H9 (cell line): Measurements from ENCODE around the gene F10. TPM values are rescaled to one million over a fixed set of nuclear protein-coding genes. Genes with fewer than 3 reads are reported as not detected.

Experiments used
- DNase-seq: peaks from one replicate; pipeline ENCODE4 v3.0.0-alpha.2; 2017
- H2AFZ ChIP-seq: one replicate; pipeline ENCODE4 v1.6.1; 2013; ENCODE audit warnings: mild to moderate bottlenecking, low read length, control low read depth, moderate library complexity
- H2AK5ac ChIP-seq: 2 replicates; pipeline ENCODE4 v1.6.1; 2013; ENCODE audit warnings: low read length, control low read depth, mixed read lengths; ENCODE audit not compliant: insufficient read length
- H2BK120ac ChIP-seq: one replicate; pipeline ENCODE4 v1.6.1; 2013; ENCODE audit warnings: low read depth, mild to moderate bottlenecking, low read length, control low read depth, inconsistent platforms; ENCODE audit not compliant: poor library complexity, severe bottlenecking
- H2BK12ac ChIP-seq: 2 replicates; pipeline ENCODE4 v1.6.1; 2013; ENCODE audit warnings: low read length, control low read depth, mixed read lengths, low read depth; ENCODE audit not compliant: insufficient read length
- H2BK15ac ChIP-seq: 2 replicates; pipeline ENCODE4 v1.6.1; 2013; ENCODE audit warnings: low read depth, low read length, control low read depth
- H2BK20ac ChIP-seq: one replicate; pipeline ENCODE4 v1.6.1; 2013; ENCODE audit warnings: low read depth, mild to moderate bottlenecking, low read length, control low read depth, inconsistent platforms; ENCODE audit not compliant: poor library complexity, severe bottlenecking
- H2BK5ac ChIP-seq: 2 replicates; pipeline ENCODE4 v1.6.1; 2013; ENCODE audit warnings: low read length, control low read depth, mixed read lengths; ENCODE audit not compliant: insufficient read length
- H3K14ac ChIP-seq: 2 replicates; pipeline ENCODE4 v1.6.1; 2013; ENCODE audit warnings: low read length, control low read depth; ENCODE audit not compliant: insufficient read depth
- H3K18ac ChIP-seq: 2 replicates; pipeline ENCODE4 v1.6.1; 2013; ENCODE audit warnings: low read depth, mild to moderate bottlenecking, mixed read lengths, low read length, control low read depth; ENCODE audit not compliant: insufficient read length
- H3K23ac ChIP-seq: 2 replicates; pipeline ENCODE4 v1.6.1; 2013; ENCODE audit warnings: low read length, control low read depth, mixed read lengths, low read depth; ENCODE audit not compliant: insufficient read length
- H3K23me2 ChIP-seq: 2 replicates; pipeline ENCODE4 v1.6.1; 2013; ENCODE audit warnings: low read depth, mild to moderate bottlenecking, mixed read lengths, low read length, control low read depth; ENCODE audit not compliant: insufficient read length, poor library complexity, severe bottlenecking
- H3K27ac ChIP-seq: 2 replicates; pipeline ENCODE4 v1.5.1; 2013; ENCODE audit warnings: low read length, control low read depth, mixed read lengths, low read depth; ENCODE audit not compliant: insufficient read length
- H3K27me3 ChIP-seq: 2 replicates; pipeline ENCODE4 v1.6.1; 2013; ENCODE audit warnings: low read length, control low read depth, inconsistent platforms; ENCODE audit not compliant: insufficient read depth
- H3K4ac ChIP-seq: 2 replicates; pipeline ENCODE4 v1.6.1; 2013; ENCODE audit warnings: low read depth, mild to moderate bottlenecking, control low read depth, inconsistent platforms, low read length, moderate library complexity
- H3K4me1 ChIP-seq: 2 replicates; pipeline ENCODE4 v1.6.1; 2013; ENCODE audit warnings: low read length, control low read depth, inconsistent platforms; ENCODE audit not compliant: insufficient read depth
- H3K4me2 ChIP-seq: 2 replicates; pipeline ENCODE4 v1.6.1; 2013; ENCODE audit warnings: low read length, control low read depth, mixed read lengths; ENCODE audit not compliant: insufficient read length, insufficient read depth
- H3K56ac ChIP-seq: 2 replicates; pipeline ENCODE4 v1.6.1; 2013; ENCODE audit warnings: low read depth, mild to moderate bottlenecking, mixed read lengths, low read length, control low read depth; ENCODE audit not compliant: insufficient read length
- H3K79me1 ChIP-seq: 2 replicates; pipeline ENCODE4 v1.6.1; 2013; ENCODE audit warnings: low read depth, mild to moderate bottlenecking, moderate library complexity, low read length, control low read depth, inconsistent platforms; ENCODE audit not compliant: insufficient read depth, poor library complexity, severe bottlenecking
- H3K79me2 ChIP-seq: 2 replicates; pipeline ENCODE4 v1.6.1; 2013; ENCODE audit warnings: low read length, control low read depth, inconsistent platforms; ENCODE audit not compliant: insufficient read depth
- H3K9ac ChIP-seq: 2 replicates; pipeline ENCODE4 v1.6.1; 2013; ENCODE audit warnings: low read length, control low read depth, mixed read lengths; ENCODE audit not compliant: insufficient read length; ENCODE audit errors: extremely low read depth
- H3K9me3 ChIP-seq: one replicate; pipeline ENCODE4 v1.6.1; 2013; ENCODE audit warnings: low read depth, low read length, inconsistent platforms; ENCODE audit not compliant: control insufficient read depth
- H3T11ph ChIP-seq: one replicate; pipeline ENCODE4 v1.6.1; 2013; ENCODE audit warnings: mild to moderate bottlenecking, low read length, control low read depth, inconsistent platforms
- H4K20me1 ChIP-seq: one replicate; pipeline ENCODE4 v1.6.1; 2013; ENCODE audit not compliant: control insufficient read depth, insufficient read length, insufficient read depth
- H4K5ac ChIP-seq: 2 replicates; pipeline ENCODE4 v1.6.1; 2013; ENCODE audit warnings: low read depth, mild to moderate bottlenecking, mixed read lengths, low read length, control low read depth; ENCODE audit not compliant: insufficient read length
- H4K8ac ChIP-seq: replicated peaks from 2 replicates; pipeline ENCODE4 v1.6.1; 2013; ENCODE audit warnings: low read length, control low read depth, mixed read lengths, low read depth; ENCODE audit not compliant: insufficient read length
- H4K91ac ChIP-seq: 2 replicates; pipeline ENCODE4 v1.6.1; 2013; ENCODE audit warnings: low read depth, mild to moderate bottlenecking, moderate library complexity, mixed read lengths, low read length, control low read depth; ENCODE audit not compliant: insufficient read length
- H3K27ac Mint-ChIP-seq, 3 experiments: 2 replicates in 2 of 3; 3 replicates in 1 of 3; pipeline ENCODE4 v1.8.0; 2020 to 2021; ENCODE audit warnings: mixed read lengths in 3 of 3, mild to moderate bottlenecking in 1 of 3, moderate library complexity in 1 of 3
- H3K27me3 Mint-ChIP-seq: 2 replicates; pipeline ENCODE4 v1.8.0; 2021; ENCODE audit warnings: low read depth, mild to moderate bottlenecking, moderate library complexity, mixed read lengths
- H3K36me3 Mint-ChIP-seq, 3 experiments: 2 replicates in 2 of 3; 3 replicates in 1 of 3; pipeline ENCODE4 v1.8.0; 2020 to 2021; ENCODE audit warnings: low read depth in 3 of 3, mixed read lengths in 3 of 3; ENCODE audit not compliant: insufficient read depth in 1 of 3
- H3K4me1 Mint-ChIP-seq, 2 experiments: 2 replicates each; pipeline ENCODE4 v1.8.0; 2020; ENCODE audit warnings: mixed read lengths in 2 of 2
- H3K4me3 Mint-ChIP-seq, 2 experiments: 2 replicates in 1 of 2; 3 replicates in 1 of 2; pipeline ENCODE4 v1.8.0; 2020 to 2021; ENCODE audit warnings: mild to moderate bottlenecking in 2 of 2, mixed read lengths in 2 of 2, moderate library complexity in 1 of 2
- H3K9me3 Mint-ChIP-seq, 2 experiments: 2 replicates in 1 of 2; 3 replicates in 1 of 2; pipeline ENCODE4 v1.8.0; 2020; ENCODE audit warnings: mild to moderate bottlenecking in 2 of 2, mixed read lengths in 2 of 2, moderate library complexity in 1 of 2
- CTCF ChIP-seq: fragments of 200-600 bp; sonication (generic); conservative IDR thresholded peaks from 3 replicates; pipeline ENCODE4 v1.8.0; 2021; ENCODE audit warnings: antibody characterized with exemption, mild to moderate bottlenecking
- WGBS: extraction: QIAGEN DNeasy Blood & Tissue Kit; methylation state at CpG from one replicate; pipeline ENCODE4 v1.1.7; 2013; ENCODE audit warnings: missing lambda C conversion rate, low lambda C conversion rate, mixed read lengths; ENCODE audit not compliant: insufficient read length; ENCODE audit errors: extremely low coverage; 5-methylcytosine and 5-hydroxymethylcytosine counted together
- total RNA-seq: library from RNA; stranded (reverse); gene quantifications from 2 replicates; pipeline ENCODE4 v1.2.1, GENCODE V29; 2021

Gene F10
- total RNA-seq, 1 experiment from 2014 or later = 1.7 TPM

DNA sequence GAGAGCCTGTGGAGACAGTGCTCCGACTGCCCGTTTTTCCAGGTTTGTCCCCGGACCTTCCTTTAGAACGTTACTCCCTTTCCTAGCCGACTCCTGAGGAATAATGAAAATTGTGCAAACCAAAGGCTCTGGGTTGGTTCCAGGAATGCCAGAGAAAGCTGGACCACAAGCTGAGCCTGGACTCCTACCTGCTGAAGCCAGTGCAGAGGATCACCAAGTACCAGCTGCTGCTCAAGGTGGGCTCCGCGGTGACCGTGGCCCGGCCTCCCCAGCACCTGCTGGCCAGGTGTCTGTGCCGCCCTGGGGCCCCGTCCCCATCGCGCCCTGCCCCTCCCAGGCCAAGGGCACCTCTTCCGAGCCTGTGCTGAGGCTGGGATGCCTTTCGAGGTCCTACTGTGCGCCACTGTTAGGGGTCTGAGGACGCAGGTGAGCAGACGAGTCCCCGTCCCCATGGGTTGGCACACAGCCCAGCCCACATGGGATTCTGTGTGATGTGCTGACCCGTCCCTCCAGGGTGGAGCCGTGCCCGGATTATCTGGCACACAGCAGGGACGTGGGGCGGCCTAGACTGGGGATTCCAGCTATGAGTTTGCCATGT, 37.6 kb upstream of the F10 start:
- Histone ChIP-seq H3K27me3 (no peaks in the 10 kb centered on the region), H3K23me2 (no peaks in the 10 kb centered on the region), H3K9ac (no peak overlapping the region), H3K4me1 (no peaks in the 10 kb centered on the region; the same call in 1 of the 2 replicates), H3K14ac (no peak overlapping the region; the same call in 1 of the 2 replicates), H3K56ac (no peak overlapping the region), H2AK5ac (no peak overlapping the region), H3K23ac (no peak overlapping the region), H2BK5ac (no peak overlapping the region), H2AFZ (no peak overlapping the region), H3K4ac (no peak overlapping the region), H3K79me2 (no peaks in the 10 kb centered on the region), H3T11ph (no peak overlapping the region), H4K20me1 (no peaks in the 10 kb centered on the region), H3K4me2 (no peak overlapping the region), H2BK20ac (no peak overlapping the region), H4K91ac (no peak overlapping the region), H4K5ac (no peak overlapping the region), H2BK120ac (no peak overlapping the region), H3K9me3 (no peaks in the 10 kb centered on the region), H2BK12ac (no peak overlapping the region), H3K18ac (no peak overlapping the region), H2BK15ac (no peak overlapping the region), H4K8ac (no peak overlapping the region), H3K79me1 (no peaks in the 10 kb centered on the region), H3K27ac (no peak overlapping the region)
- no peaks in the 10 kb centered on the region for H3K27me3 Mint-ChIP-seq
- no peak for DNase-seq
- peaks cover 3 to 7% of the 10 kb centered on the region in 2 experiments for H3K4me1 Mint-ChIP-seq
- WGBS = no CpG with 5 or more reads among the region's 24 CpGs
- H3K36me3 Mint-ChIP-seq = peaks cover 0 to 9% (median 6%) of the 10 kb centered on the region in 3 experiments; a peak in 4 of 7 replicates
- H3K27ac Mint-ChIP-seq = no peak overlapping the region
- TF ChIP-seq CTCF = no peak
- no peaks in the 10 kb centered on the region for H3K9me3 Mint-ChIP-seq
- H3K4me3 Mint-ChIP-seq = no peak overlapping the region
